ENCODE data around the gene FNDC3B. TPM values are rescaled to one million over a fixed set of nuclear protein-coding genes. Genes with fewer than 3 reads are reported as not detected.

Gene FNDC3B
- total and polyA plus RNA-seq, 2 donors (not counting 3 experiments of a cell fraction or from before 2014, with no cell fraction given): 91.6 to 295 TPM

- peaks cover 28% of the 10 kb centered on the region for H3K4me1 ChIP-seq (ENCODE audit: control insufficient read depth, extremely low read depth, insufficient read depth, low read length)
- ChIA-PET POLR2A (no interaction called here), CTCF (interaction anchor here (1.1 kb wide), 1 partner anchor 15 kb away, joined by 3 read pairs; no protein-coding TSS in a partner anchor)
- no peak overlapping the region for H3K4me2 ChIP-seq (ENCODE audit: insufficient read depth, low read length)
- dilution Hi-C loops (cut with MboI; ENCODE audit: extremely low pct_ligation_motif_present, low sequenced_read_pairs): no loop called here
- no peak overlapping the region for H2AFZ ChIP-seq (ENCODE audit: low read depth, low read length)
- DNase-seq (ENCODE audit: low read depth, low spot score): no peak
- H3K27ac ChIP-seq (ENCODE audit: insufficient read depth, low read depth, low read length): no peak overlapping the region
- FAIRE-seq: no peak
- H3K9ac ChIP-seq (replicated peaks; ENCODE audit: extremely low read depth, insufficient read depth, low read length): no peak overlapping the region
- BruUV-seq (replicated peaks): no TSS peak
- H3K79me2 ChIP-seq (ENCODE audit: control insufficient read depth, insufficient read depth, low read length): peaks cover 99% of the 10 kb centered on the region
- intact Hi-C loops (cut with micrococcal nuclease): no loop called here
- peaks cover 30% of the 10 kb centered on the region for H4K20me1 ChIP-seq (replicated peaks; ENCODE audit: control insufficient read depth, extremely low read depth, insufficient read depth, low read length)
- H3K4me3 ChIP-seq (replicated peaks in 1 of 3; ENCODE audit: insufficient read depth in 1 of 3, low read depth in 1 of 3, low read length in 3 of 3): no peak overlapping the region
- TF ChIP-seq POLR2A (IDR thresholded peaks at IDR 0.05; ENCODE audit: low read depth, low read length) (no peak), POLR2AphosphoS5 (IDR thresholded peaks at IDR 0.05; ENCODE audit: insufficient read depth, low read depth, low read length) (no peak), GATA2 (IDR thresholded peaks at IDR 0.05; ENCODE audit: insufficient read depth, insufficient read length, low read depth, low read length) (no peak), CTCF (IDR thresholded peaks at IDR 0.05; ENCODE audit: extremely low read depth in 1 of 2, insufficient read depth in 1 of 2, low read depth in 1 of 2, low read length in 2 of 2) (no peak), JUN (IDR thresholded peaks at IDR 0.05; ENCODE audit: borderline replicate concordance, insufficient read depth, insufficient read length, low read depth) (no peak), FOS (IDR thresholded peaks at IDR 0.05; ENCODE audit: borderline replicate concordance, insufficient read depth, low read length) (no peak), MYC (IDR thresholded peaks at IDR 0.05; ENCODE audit: low read depth, low read length) (no peak), MAX (IDR thresholded peaks at IDR 0.05; ENCODE audit: insufficient read depth, insufficient read length) (no peak), EZH2 (IDR thresholded peaks at IDR 0.05; ENCODE audit: borderline replicate concordance, low read depth, low read length, severe bottlenecking) (no peak)
- H3K27me3 ChIP-seq (ENCODE audit: control insufficient read depth in 2 of 2, insufficient read depth in 2 of 2, low read length in 2 of 2): no peaks in the 10 kb centered on the region
- peaks cover 2% of the 10 kb centered on the region for H3K9me1 ChIP-seq (replicated peaks; ENCODE audit: control insufficient read depth, extremely low read depth, insufficient read depth, low read length)
- H3K36me3 ChIP-seq (ENCODE audit: control insufficient read depth in 2 of 2, extremely low read depth in 1 of 2, insufficient read depth in 2 of 2, low read length in 2 of 2): peaks cover 5% of the 10 kb centered on the region in 2 experiments
- H3K9me3 ChIP-seq (replicated peaks; ENCODE audit: control insufficient read depth, insufficient read depth, low read length): no peaks in the 10 kb centered on the region
These were observed 32.5 kb downstream of the FNDC3B start for GRCh38 chr3:172071780-172072330.
